ENCODE data around the gene WARS2.

WARS2 gene

DNA sequence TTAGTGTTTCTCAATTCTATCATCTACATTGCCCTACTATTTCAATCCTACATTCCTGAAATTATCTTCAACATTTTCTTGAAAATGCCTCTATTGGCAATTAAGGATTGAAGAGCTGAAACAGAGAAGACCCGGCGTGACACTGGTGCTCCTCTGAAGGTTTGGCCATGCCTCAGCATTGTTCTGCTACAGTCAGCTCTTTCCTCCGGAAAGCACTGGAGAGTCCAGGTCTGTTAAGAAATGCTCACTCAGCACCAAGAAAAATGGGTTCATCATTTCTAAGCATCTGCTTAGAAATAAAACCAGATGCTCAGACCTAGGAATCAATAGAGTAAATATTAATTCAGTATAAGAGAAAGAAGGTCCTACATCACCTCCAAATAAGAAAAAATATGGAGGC, 58.8 kb downstream of the WARS2 start:
- DNase-seq (ENCODE audit: low read depth) = no peak

DNA sequence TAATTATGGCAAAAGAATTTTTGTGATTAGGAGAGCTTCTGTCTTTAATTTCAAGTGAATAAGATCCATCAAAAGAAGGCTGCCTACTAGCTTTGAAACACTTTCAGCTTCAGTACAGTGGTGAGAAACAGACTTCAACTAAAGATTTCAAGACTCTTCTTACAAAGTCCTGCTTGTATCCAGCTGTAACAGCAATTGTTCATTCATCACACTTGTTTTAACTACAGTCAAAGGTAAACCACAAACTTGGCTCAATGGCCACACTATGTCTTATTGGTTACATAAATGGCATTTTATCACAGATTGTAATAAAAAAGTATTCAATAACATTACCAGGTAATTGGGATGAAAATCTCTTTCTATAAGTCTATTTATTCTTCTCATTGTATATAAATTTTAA, 59.2 kb downstream of the WARS2 start:
- DNase-seq (ENCODE audit: low read depth) = peak; percentile 46

DNA sequence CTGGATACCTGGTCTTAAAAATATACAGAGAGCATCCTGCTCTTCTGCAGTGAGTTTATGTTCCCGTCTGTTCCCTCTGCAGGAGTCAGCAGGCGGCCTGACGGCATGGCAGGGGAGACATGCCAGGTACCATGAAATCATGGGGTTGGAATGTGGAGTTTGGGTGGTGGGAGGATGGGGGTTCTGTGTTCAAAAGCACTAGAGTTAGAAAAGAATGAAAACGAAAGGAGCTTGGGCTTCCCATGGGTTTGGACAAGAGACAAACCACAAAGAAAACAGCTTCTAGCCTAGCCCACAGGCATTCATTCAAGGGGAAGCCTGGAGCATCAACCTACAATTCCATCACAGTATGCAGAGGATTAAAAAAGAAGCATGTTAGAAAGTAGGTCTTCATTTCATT, 59.9 kb downstream of the WARS2 start:
- peak; percentile 96 for DNase-seq (ENCODE audit: low read depth)

DNA sequence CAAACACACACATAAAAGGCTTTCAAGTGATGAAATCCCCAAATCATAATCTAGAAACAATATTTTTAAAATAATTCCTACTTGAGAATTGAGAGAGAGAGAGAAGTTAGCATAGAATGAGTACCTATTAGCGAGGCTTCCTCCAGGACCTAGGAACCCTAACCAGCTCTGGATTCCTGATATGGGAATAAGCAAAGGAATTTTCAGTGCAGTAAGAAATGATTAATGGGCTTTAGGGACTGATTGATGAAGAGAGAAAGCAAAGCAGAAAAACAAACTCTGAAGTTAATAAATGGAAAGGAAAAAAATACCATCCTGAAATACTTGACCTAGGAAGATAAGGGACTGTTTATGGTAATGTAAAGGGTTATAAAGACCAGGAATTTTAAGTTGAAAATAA, 60.6 kb downstream of the WARS2 start:
- no peak for DNase-seq (ENCODE audit: low read depth)

GRCh38 chr1:119075614-119076013, 64.8 kb downstream of the WARS2 start:
- no peak for DNase-seq (ENCODE audit: low read depth)

DNA sequence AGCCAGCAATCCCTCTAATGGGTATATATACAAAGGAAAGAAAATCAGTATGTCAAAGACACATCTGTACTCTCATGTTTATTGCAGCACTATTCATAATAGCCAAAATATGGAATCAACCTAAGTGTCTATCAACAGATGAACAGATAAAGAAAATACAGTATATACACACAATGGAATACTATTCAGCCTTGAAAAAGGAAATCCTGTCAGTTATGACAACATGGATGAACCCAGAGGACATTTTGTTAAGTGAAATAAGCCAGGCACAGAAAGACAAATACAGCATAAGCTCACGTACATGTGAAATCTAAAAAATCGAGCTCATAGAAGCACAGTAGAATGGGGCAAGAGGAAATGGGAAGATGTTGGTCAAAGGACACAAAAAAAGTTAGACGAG, 69.1 kb downstream of the WARS2 start:
- DNase-seq (ENCODE audit: low read depth) = no peak

GRCh38 chr1:119069682-119070081, 70.8 kb downstream of the WARS2 start:
- DNase-seq (ENCODE audit: low read depth) = no peak

DNA sequence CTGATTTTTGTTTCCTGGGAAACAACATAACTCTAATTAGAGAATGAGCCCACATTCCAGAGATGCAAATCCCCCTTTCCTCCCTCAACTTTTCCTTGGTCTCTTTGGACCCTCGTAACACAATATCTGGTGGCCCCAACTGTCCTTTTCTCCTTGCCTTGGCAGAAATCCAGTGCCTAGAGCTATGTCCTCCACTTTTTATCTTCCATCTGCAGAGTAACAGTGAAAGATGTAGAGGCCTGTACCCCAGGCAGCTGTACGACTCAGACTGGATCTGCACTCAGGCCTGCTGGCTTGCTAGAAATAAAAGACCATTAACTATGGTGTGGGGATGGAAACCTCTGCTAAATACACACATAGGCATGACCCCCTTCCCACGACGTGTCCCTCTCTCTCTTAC, 72.0 kb downstream of the WARS2 start:
- DNase-seq (ENCODE audit: low read depth) = no peak

DNA sequence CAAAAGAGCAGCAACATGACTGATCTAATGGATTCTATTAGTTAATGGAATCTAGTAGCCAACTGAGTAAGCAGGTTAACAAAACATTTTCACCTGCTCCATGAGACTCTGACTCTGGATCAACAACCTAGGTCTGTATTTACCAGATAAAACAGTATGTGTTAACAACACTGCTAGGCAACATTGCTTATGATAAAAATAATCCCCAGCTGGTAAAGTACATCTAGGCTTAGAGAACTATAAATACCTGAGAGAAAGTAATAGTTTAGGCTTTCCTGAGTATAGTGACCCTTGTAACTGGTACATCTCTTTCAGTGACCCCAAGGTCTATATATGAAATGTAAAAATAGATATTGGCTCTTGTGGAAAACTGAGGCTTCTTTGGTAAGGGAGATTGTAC, 78.8 kb downstream of the WARS2 start:
- DNase-seq (ENCODE audit: low read depth) = no peak

- no peak for DNase-seq (ENCODE audit: low read depth)
Measured at GRCh38 chr1:119055568-119055967, 84.9 kb downstream of the WARS2 start.

GRCh38 chr1:119053917-119054316, 86.5 kb downstream of the WARS2 start:
- no peak for DNase-seq (ENCODE audit: low read depth)

- DNase-seq (ENCODE audit: low read depth) = no peak
Measured at GRCh38 chr1:119052267-119052666, 88.2 kb downstream of the WARS2 start.

DNA sequence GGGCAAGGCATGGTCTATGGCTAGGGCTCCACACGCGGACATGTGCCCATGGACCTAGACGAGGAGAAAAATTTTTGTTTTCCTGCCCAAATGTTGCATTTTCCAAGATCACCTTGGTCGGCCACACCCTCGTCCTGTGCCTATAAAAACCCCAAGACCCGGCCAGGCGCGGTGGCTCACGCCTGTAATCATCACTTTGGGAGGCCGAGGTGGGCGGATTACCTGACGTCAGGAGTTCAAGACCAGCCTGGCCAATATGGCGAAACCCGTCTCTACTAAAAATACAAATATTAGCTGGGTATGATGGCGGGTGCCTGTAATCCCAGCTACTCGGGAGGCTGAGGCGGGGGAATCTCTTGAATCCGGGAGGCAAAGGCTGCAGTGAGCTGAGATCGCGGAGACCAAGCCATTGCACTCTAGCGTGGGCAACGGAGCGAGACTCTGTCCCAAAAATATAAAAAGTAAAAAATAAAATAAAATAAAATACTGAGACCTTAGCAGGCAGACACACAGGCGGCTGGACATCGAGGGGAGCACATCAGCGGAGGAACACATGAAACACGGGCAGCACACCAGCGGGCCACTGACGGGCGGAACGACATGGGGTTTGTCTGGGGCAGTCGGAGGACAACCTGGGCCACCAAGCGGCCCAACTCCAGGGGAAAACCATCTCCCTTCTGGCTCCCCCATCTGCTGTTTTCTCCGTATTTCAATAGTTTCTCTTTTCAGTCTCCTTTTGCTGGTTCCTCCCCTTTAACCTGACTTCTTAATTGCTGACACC, 91.6 kb downstream of the WARS2 start:
- DNase-seq (ENCODE audit: low read depth) = no peak

DNA sequence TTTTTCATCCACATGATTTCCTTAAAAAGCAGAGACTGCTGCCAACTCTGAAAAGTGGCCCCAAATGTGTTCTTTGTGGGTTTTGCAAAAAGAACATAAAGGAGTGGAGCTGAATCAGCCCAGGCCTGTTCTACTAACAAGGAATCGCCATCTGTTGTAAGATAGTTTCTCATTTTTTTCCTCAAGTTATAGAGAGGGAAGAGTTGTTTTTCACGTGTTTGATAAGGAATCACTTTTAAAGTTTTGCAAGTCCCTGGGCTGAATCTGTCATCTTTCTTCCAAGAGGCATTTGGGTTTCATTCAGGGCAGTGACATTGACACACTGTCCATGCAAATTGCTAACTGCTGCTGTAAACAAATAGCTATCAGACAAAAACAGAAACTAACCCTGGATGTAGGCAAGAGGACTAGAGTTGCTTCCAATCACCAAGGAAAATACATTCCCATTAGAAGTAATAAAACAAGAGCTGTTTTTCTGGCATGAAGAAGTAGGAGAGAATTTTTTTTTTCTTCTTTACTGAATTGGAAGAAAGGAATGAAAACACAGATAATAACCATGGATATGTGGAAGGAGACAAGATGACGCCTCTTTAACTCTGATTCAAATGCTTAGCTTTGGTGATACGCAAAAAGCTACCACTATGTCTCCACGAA, 93.5 kb downstream of the WARS2 start:
- peak; percentile 13 for DNase-seq (ENCODE audit: low read depth)

DNA sequence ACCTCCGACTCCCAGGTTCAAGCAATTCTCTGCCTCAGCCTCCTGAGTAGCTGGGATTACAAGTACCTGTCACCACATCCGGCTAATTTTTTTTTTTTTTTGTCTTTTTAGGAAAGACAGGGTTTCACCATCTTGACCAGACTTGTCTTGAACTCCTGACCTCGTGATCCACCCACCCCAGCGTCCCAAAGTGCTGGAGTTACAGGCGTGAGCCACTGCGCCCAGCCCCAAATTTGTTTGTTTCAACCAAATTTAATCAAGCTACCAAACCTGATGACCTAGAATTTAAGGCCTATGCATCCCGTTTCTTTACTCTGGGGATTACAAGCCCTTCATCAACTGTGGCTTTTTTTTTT, 94.0 kb downstream of the WARS2 start:
- no peak for DNase-seq (ENCODE audit: low read depth)

GRCh38 chr1:119045096-119045746, 95.2 kb downstream of the WARS2 start:
- DNase-seq (ENCODE audit: low read depth) = no peak

DNA sequence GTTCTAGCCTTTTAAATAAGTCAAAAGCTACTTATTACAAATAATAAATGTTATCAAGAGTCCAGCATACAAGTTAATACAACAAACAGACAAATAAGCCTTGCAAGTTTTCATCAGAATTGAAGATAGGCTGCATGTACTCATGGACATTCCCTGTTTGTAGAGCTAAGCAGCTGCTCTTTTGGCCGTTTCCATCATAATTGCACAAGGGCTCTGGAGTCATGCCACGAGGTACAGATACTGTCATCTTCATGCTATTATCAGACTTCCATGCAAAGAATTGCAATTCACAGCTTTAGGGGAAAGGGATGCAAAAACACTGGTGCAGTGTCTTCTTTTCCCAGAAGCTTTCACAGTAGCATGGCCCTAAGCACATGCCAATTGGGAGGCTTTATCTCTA, 99.5 kb downstream of the WARS2 start:
- peak; percentile 8 for DNase-seq (ENCODE audit: low read depth)

- DNase-seq (ENCODE audit: low read depth) = no peak
Measured at GRCh38 chr1:119040489-119040888, 100.0 kb downstream of the WARS2 start.

GRCh38 chr1:119038363-119038762, 102.1 kb downstream of the WARS2 start:
- DNase-seq (ENCODE audit: low read depth) = no peak

DNA sequence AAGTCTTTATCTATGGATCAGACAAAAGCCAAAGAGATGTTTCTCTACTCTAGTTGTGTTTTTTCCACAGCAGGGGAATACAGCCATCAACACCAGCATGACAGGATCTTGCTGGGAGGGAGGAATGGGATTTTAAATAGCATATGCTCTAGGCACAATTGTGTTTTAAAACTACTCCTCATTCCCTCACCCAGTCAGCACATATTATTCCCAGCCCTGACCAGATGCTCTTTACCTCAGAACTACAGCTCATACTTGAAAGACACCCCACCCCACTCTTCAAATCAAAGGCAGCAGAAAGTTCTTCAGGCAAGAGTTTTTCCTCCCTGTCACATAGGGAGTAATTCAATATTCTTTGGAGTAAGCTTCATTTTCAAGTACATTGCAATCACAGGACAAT, 106.1 kb downstream of the WARS2 start:
- DNase-seq (ENCODE audit: low read depth) = no peak

GRCh38 chr1:119032986-119033385, 107.5 kb downstream of the WARS2 start:
- no peak for DNase-seq (ENCODE audit: low read depth)

DNA sequence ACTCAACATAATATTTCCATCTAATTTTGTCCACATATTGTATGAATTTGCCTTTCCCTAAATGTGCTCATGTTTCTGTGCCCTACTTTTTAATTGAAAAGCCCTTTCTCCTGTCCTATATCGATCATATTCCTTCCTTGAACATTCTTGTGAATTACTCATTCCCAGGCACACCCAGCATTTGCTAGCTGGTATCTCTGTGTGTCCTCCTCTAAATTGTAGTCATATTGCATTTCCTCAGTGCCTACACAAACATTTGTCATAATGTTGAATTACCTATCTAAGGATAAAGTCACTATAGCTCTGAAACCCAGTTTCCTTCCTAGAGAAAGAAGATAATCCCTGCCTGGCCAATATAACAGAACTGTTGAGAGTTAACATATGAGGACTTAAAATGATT, 112.7 kb downstream of the WARS2 start:
- no peak for DNase-seq (ENCODE audit: low read depth)

GRCh38 chr1:119026956-119027355, 113.5 kb downstream of the WARS2 start:
- DNase-seq (ENCODE audit: low read depth) = no peak

Data from non-pigmented ciliary epithelial cell (primary cell).